Globus pallidus (tissue), 1 donor: Measurements from ENCODE around the gene GPR161.
"Not testable (repeated sequence)": the region's sequence is repeated elsewhere in the genome, so short reads cannot be mapped to it uniquely, and the experiment has no call there.

Source experiments
- DNase-seq: peaks from one replicate; pipeline ENCODE4 v3.0.0-alpha.2; 2015; ENCODE audit warnings: low spot score

GPR161 gene

GRCh38 chr1:168136709-168137514, at the start of gene GPR161:
TSS of gene GPR161 (minus strand) at chr1:168136930. CDS start at chr1:168104850, 32,080 bp downstream.
- no peak for DNase-seq

GRCh38 chr1:168181063-168181720, 44.5 kb upstream of the GPR161 start:
- not testable (repeated sequence) for DNase-seq

- peak; percentile 2 for DNase-seq
Observed at GRCh38 chr1:168180148-168180524, 43.4 kb upstream of the GPR161 start.

- peak; percentile 8 for DNase-seq
Observed at GRCh38 chr1:168179438-168180147, 42.9 kb upstream of the GPR161 start.

- DNase-seq: peak; percentile 90
Observed at GRCh38 chr1:168178638-168179437, 42.1 kb upstream of the GPR161 start, which contains the start of gene TIPRL. TSS of gene TIPRL (plus strand) at chr1:168178962. CDS start at chr1:168179078, 116 bp downstream.

- DNase-seq: no peak
Observed at GRCh38 chr1:168178227-168178637, 41.5 kb upstream of the GPR161 start.

- DNase-seq: no peak
Observed at GRCh38 chr1:168172250-168172915, 35.7 kb upstream of the GPR161 start.

- no peak for DNase-seq
Observed at GRCh38 chr1:168170564-168171508, 34.1 kb upstream of the GPR161 start.

- no peak for DNase-seq
Observed at GRCh38 chr1:168167806-168168205, 31.1 kb upstream of the GPR161 start.

GRCh38 chr1:168164771-168165170, 28.0 kb upstream of the GPR161 start:
- DNase-seq: no peak

GRCh38 chr1:168163670-168164069, 26.9 kb upstream of the GPR161 start:
- no peak for DNase-seq

- DNase-seq: no peak
Observed at GRCh38 chr1:168161459-168161858, 24.7 kb upstream of the GPR161 start.

- no peak for DNase-seq
Observed at GRCh38 chr1:168159979-168160378, 23.2 kb upstream of the GPR161 start.

GRCh38 chr1:168159251-168159650, 22.5 kb upstream of the GPR161 start:
- no peak for DNase-seq

- DNase-seq: no peak
Observed at GRCh38 chr1:168157638-168158037, 20.9 kb upstream of the GPR161 start.

GRCh38 chr1:168155910-168156309, 19.2 kb upstream of the GPR161 start:
- no peak for DNase-seq

GRCh38 chr1:168154707-168155106, 18.0 kb upstream of the GPR161 start:
- DNase-seq: not testable (repeated sequence)

- no peak for DNase-seq
Observed at GRCh38 chr1:168151935-168152334, 15.2 kb upstream of the GPR161 start.

GRCh38 chr1:168150283-168150682, 13.6 kb upstream of the GPR161 start:
- DNase-seq: no peak

- DNase-seq: no peak
Observed at GRCh38 chr1:168148916-168149315, 12.2 kb upstream of the GPR161 start.
